Astrocyte (in vitro differentiated cells and primary cell): ENCODE results near the gene ELOVL1. TPM values are rescaled to one million over a fixed set of nuclear protein-coding genes. Genes with fewer than 3 reads are reported as not detected.

Source experiments
- DNase-seq: peaks from one replicate; pipeline ENCODE4 v3.0.0-alpha.2; 2010; ENCODE audit warnings: low read depth
- FAIRE-seq: peaks from 2 replicates; lab custom pipeline; 2011; peaks lifted over from hg19 to GRCh38; lab: Jason Lieb, UNC
- H2AFZ ChIP-seq: 2 replicates; pipeline ENCODE4 v1.6.0; 2012; ENCODE audit warnings: low read depth, low read length, inconsistent platforms
- H3K27ac ChIP-seq: 2 replicates; pipeline ENCODE4 v1.5.1; 2011; ENCODE audit warnings: low read depth, low read length, inconsistent platforms
- H3K27me3 ChIP-seq: 2 replicates; pipeline ENCODE4 v1.6.0; 2011; ENCODE audit warnings: low read length, inconsistent platforms; ENCODE audit not compliant: insufficient read depth
- H3K36me3 ChIP-seq: 2 replicates; pipeline ENCODE4 v1.5.1; 2011; ENCODE audit warnings: low read length, inconsistent platforms; ENCODE audit not compliant: insufficient read depth
- H3K4me1 ChIP-seq: 2 replicates; pipeline ENCODE4 v1.5.1; 2011; ENCODE audit warnings: low read length, inconsistent platforms; ENCODE audit not compliant: insufficient read depth
- H3K4me2 ChIP-seq: 2 replicates; pipeline ENCODE4 v1.6.0; 2012; ENCODE audit warnings: low read length, inconsistent platforms
- H3K4me3 ChIP-seq: 2 replicates; pipeline ENCODE4 v1.5.1; 2011; ENCODE audit warnings: low read depth, mild to moderate bottlenecking, low read length, inconsistent platforms; ENCODE audit not compliant: insufficient read depth
- H3K79me2 ChIP-seq: 2 replicates; pipeline ENCODE4 v1.6.0; 2012; ENCODE audit warnings: mild to moderate bottlenecking, low read length, inconsistent platforms; ENCODE audit not compliant: insufficient read depth
- H3K9ac ChIP-seq: 2 replicates; pipeline ENCODE4 v1.6.0; 2012; ENCODE audit warnings: mild to moderate bottlenecking, low read length, inconsistent platforms
- H3K9me3 ChIP-seq: 2 replicates; pipeline ENCODE4 v1.5.1; 2012; ENCODE audit warnings: low read depth, mild to moderate bottlenecking, low read length, inconsistent platforms; ENCODE audit not compliant: insufficient read depth
- H4K20me1 ChIP-seq: 2 replicates; pipeline ENCODE4 v1.6.0; 2012; ENCODE audit warnings: low read length, inconsistent platforms; ENCODE audit not compliant: insufficient read depth
- H3K27ac Mint-ChIP-seq: one replicate; pipeline ENCODE4 v1.8.0; 2021; ENCODE audit warnings: mild to moderate bottlenecking, mixed read lengths; ENCODE audit not compliant: unreplicated experiment
- H3K27me3 Mint-ChIP-seq: one replicate; pipeline ENCODE4 v1.8.0; 2021; ENCODE audit warnings: low read depth, mixed read lengths; ENCODE audit not compliant: unreplicated experiment
- H3K36me3 Mint-ChIP-seq: one replicate; pipeline ENCODE4 v1.8.0; 2021; ENCODE audit warnings: low read depth, mixed read lengths; ENCODE audit not compliant: unreplicated experiment
- H3K4me1 Mint-ChIP-seq: one replicate; pipeline ENCODE4 v1.8.0; 2021; ENCODE audit warnings: low read depth, mixed read lengths; ENCODE audit not compliant: unreplicated experiment
- H3K4me3 Mint-ChIP-seq: one replicate; pipeline ENCODE4 v1.8.0; 2021; ENCODE audit warnings: mild to moderate bottlenecking, moderate library complexity, mixed read lengths; ENCODE audit not compliant: unreplicated experiment
- H3K9me3 Mint-ChIP-seq: one replicate; pipeline ENCODE4 v1.8.0; 2021; ENCODE audit warnings: mild to moderate bottlenecking, mixed read lengths; ENCODE audit not compliant: unreplicated experiment
- CTCF ChIP-seq: IDR thresholded peaks from 2 replicates; pipeline ENCODE4 v1.5.1; 2011; ENCODE audit warnings: low read depth, mild to moderate bottlenecking, inconsistent platforms, low read length, moderate library complexity; ENCODE audit not compliant: insufficient read depth
- EZH2 ChIP-seq: IDR thresholded peaks from 2 replicates; pipeline ENCODE4 v1.6.1; 2012; ENCODE audit warnings: mild to moderate bottlenecking, low read length, inconsistent platforms; ENCODE audit not compliant: insufficient read depth
- total RNA-seq: library from RNA; stranded (reverse); gene quantifications from 2 replicates; pipeline ENCODE4 v1.2.1, GENCODE V29; 2021

ELOVL1 gene
- total RNA-seq, 1 donor from 2014 or later: 131 TPM

- DNase-seq: no peak
- H4K20me1 ChIP-seq: no peaks in the 10 kb centered on the region
- no peak for FAIRE-seq
- TF ChIP-seq CTCF: no peak
- no peak for TF ChIP-seq EZH2
- peaks cover 4% of the 10 kb centered on the region for H3K9me3 Mint-ChIP-seq
- no peaks in the 10 kb centered on the region for H3K9me3 ChIP-seq
- H3K4me3 Mint-ChIP-seq: no peak overlapping the region
- H3K27ac ChIP-seq: no peak overlapping the region
- no peak overlapping the region for H3K27ac Mint-ChIP-seq
- no peak overlapping the region for H3K4me3 ChIP-seq
- H3K9ac ChIP-seq: no peak overlapping the region
- H3K27me3 ChIP-seq: peaks cover 2% of the 10 kb centered on the region
- H3K4me2 ChIP-seq: no peak overlapping the region
- no peaks in the 10 kb centered on the region for H3K36me3 Mint-ChIP-seq
- peaks cover 10% of the 10 kb centered on the region for H3K27me3 Mint-ChIP-seq
- no peaks in the 10 kb centered on the region for H3K79me2 ChIP-seq
- H3K4me1 ChIP-seq: peaks cover 8% of the 10 kb centered on the region
- no peaks in the 10 kb centered on the region for H3K4me1 Mint-ChIP-seq
- H3K36me3 ChIP-seq: no peaks in the 10 kb centered on the region
- no peak overlapping the region for H2AFZ ChIP-seq
Measured at GRCh38 chr1:43344267-43344850, 23.5 kb downstream of the ELOVL1 start.

- Histone ChIP-seq H3K36me3 (no peaks in the 10 kb centered on the region), H4K20me1 (no peaks in the 10 kb centered on the region), H3K27ac (no peak overlapping the region), H3K4me3 (no peak overlapping the region), H3K79me2 (no peaks in the 10 kb centered on the region), H3K4me2 (no peak overlapping the region), H3K9me3 (no peaks in the 10 kb centered on the region), H3K9ac (no peak overlapping the region), H2AFZ (no peak overlapping the region), H3K27me3 (peaks cover 2% of the 10 kb centered on the region), H3K4me1 (no peaks in the 10 kb centered on the region)
- DNase-seq: no peak
- Mint-ChIP-seq H3K27ac (no peak overlapping the region), H3K36me3 (no peaks in the 10 kb centered on the region), H3K27me3 (peaks cover 21% of the 10 kb centered on the region), H3K4me3 (no peak overlapping the region), H3K9me3 (peaks cover 3% of the 10 kb centered on the region), H3K4me1 (no peaks in the 10 kb centered on the region)
- no peak for FAIRE-seq
- TF ChIP-seq CTCF (no peak), EZH2 (no peak)
Measured at GRCh38 chr1:43340559-43340958, 27.3 kb downstream of the ELOVL1 start.

GRCh38 chr1:43339584-43340232 is 28.1 kb downstream of the ELOVL1 start:
- Histone ChIP-seq H3K9me3 (no peaks in the 10 kb centered on the region), H3K9ac (no peak overlapping the region), H4K20me1 (no peaks in the 10 kb centered on the region), H3K4me2 (no peak overlapping the region), H3K79me2 (no peaks in the 10 kb centered on the region), H3K27me3 (peaks cover 2% of the 10 kb centered on the region), H3K4me1 (no peaks in the 10 kb centered on the region), H3K36me3 (no peaks in the 10 kb centered on the region), H2AFZ (no peak overlapping the region), H3K27ac (no peak overlapping the region), H3K4me3 (no peak overlapping the region)
- FAIRE-seq (no peak), DNase-seq (no peak)
- H3K4me1 Mint-ChIP-seq: no peaks in the 10 kb centered on the region
- H3K9me3 Mint-ChIP-seq: peaks cover 3% of the 10 kb centered on the region
- TF ChIP-seq EZH2 (no peak), CTCF (no peak)
- H3K36me3 Mint-ChIP-seq: no peaks in the 10 kb centered on the region
- H3K4me3 Mint-ChIP-seq: no peak overlapping the region
- peaks cover 21% of the 10 kb centered on the region for H3K27me3 Mint-ChIP-seq
- no peak overlapping the region for H3K27ac Mint-ChIP-seq
